ENCODE data around the gene PTPN7.

- no peak for TF ChIP-seq CTCF (IDR thresholded peaks at IDR 0.05; ENCODE audit: low read depth, low read length)
- TF ChIP-seq MAX (IDR thresholded peaks at IDR 0.05; ENCODE audit: low read depth, low read length) = peak; percentile 61; the same call in 1 of the 2 replicates
- TF ChIP-seq POLR2A (IDR thresholded peaks at IDR 0.05; ENCODE audit: extremely low read depth, insufficient read length) = peak; percentile 48
- TF ChIP-seq MYC (IDR thresholded peaks at IDR 0.05; ENCODE audit: low read depth, low read length) = peak; percentile 87
Observed at GRCh38 chr1:202159534-202160371, 649 bp downstream of the PTPN7 start.
